GM23248 (cell line): Measurements from ENCODE around the gene LGALS3BP.

Experiments used
- EZH2 ChIP-seq: fragments of 200-600 bp; sonication (generic); IDR thresholded peaks from 2 replicates; pipeline ENCODE4 v1.6.1; 2018; ENCODE audit warnings: antibody characterized with exemption, mild to moderate bottlenecking; ENCODE audit not compliant: insufficient read depth, poor library complexity, severe bottlenecking
- EZH2phosphoT487 ChIP-seq: fragments of 200-600 bp; sonication (generic); IDR thresholded peaks from 2 replicates; pipeline ENCODE4 v1.6.1; 2018; ENCODE audit warnings: antibody characterized with exemption, moderate library complexity, mild to moderate bottlenecking, low read depth; ENCODE audit not compliant: insufficient read depth

- TF ChIP-seq EZH2phosphoT487 = no peak
- no peak for TF ChIP-seq EZH2
These were observed 2.6 kb downstream of the LGALS3BP start for GRCh38 chr17:78976907-78977680.
